GM23248 (cell line): ENCODE data around the gene MAML2.

Experiments
- EZH2 ChIP-seq: fragments of 200-600 bp; sonication (generic); IDR thresholded peaks from 2 replicates; pipeline ENCODE4 v1.6.1; 2018; ENCODE audit warnings: antibody characterized with exemption, mild to moderate bottlenecking; ENCODE audit not compliant: insufficient read depth, poor library complexity, severe bottlenecking
- EZH2phosphoT487 ChIP-seq: fragments of 200-600 bp; sonication (generic); IDR thresholded peaks from 2 replicates; pipeline ENCODE4 v1.6.1; 2018; ENCODE audit warnings: antibody characterized with exemption, moderate library complexity, mild to moderate bottlenecking, low read depth; ENCODE audit not compliant: insufficient read depth

GRCh38 chr11:96218901-96219300, 124.1 kb downstream of the MAML2 start:
- TF ChIP-seq EZH2 (no peak), EZH2phosphoT487 (no peak)
